GM21526 (cell line): ENCODE measurements around the gene SHANK1.

ENCODE experiments used
- ATAC-seq: cut with Tn5 transposase; IDR thresholded peaks from one replicate; pipeline ENCODE4 v1.9.1; 2021; ENCODE audit warnings: moderate library complexity; ENCODE audit not compliant: unreplicated experiment, low FRiP score

The SHANK1 gene

DNA sequence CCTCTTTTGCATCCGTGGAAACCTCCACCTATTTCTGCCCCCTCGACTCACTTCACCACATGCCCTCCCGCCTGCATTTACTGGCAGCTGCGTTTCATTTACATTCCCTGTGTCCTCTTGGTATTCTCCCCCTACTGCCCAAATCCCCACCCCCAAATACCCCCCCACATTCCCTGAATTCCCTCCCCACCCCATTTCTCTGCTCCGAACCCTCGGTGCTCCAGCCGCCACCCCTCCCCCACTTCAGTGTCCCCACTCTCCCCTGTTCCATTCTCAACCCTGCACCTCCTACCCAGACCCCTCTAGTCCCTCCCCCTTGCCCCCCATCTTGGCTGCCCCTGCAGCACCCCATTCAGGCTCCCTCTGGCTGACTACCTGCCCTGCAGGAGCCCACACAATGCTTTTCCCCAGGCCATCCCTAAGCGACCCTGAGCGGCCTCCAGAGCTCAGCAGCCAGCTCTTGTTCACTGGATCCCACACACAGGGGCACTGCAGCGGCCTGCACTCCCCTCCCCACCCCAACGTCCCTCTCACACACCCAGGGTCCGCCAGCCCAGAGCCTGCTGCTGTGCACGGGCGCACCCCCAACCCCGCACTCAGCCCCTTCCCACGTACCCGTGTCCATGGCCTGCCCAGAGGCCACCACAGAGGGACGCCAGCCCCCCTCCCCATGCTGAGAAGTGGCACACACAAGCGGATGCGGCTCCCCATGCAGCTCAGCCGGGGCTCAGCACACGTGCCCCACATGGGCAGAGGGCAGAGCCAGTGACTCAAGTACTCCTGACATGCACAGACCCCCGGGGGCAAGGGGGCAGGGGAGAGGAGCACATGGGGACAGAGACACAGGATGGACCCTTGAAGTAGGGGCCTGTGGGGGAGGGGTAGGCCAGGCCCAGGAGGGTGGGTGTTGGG lies 26.3 kb downstream of the SHANK1 start:
- ATAC-seq, result no peak

DNA sequence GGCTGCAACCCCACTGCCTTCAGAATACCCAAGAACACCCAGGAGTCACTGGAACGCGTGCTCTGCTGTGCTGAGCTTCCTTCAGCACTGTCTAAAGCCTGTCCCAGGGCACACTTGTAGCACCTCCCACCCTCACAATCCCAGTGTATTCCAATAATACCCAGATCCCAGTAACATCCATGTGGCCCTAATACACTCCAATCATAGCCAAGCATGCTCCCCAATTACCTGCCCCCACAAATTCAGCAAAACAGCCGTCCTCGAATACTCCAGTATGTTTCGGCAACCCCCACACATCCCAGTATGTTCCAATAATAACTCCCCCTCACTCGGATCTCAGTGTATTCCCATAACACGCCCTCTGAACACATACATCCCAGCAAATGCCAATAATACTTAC lies 29.2 kb downstream of the SHANK1 start:
- ATAC-seq, result no peak

DNA sequence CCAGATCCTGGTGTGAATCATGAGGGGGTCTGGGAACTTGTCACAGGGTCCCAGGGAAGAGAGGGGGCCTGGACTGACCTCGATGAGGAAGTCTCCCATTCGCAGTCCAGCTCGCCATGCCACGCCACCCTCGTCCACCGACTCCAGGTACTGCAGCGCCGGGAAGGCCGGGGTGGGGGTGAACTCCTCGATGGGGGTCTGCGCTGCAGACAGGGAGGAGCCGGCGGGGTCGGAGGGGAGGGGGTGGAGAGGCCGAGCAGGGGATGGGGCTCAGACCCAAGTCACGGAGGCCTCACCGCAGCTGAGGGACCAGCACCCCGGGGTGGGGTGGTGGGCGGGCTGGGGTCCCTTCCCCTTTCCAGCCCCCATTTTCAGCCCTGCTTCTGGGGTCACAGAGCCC lies 30.8 kb downstream of the SHANK1 start:
- ATAC-seq, result no peak

DNA sequence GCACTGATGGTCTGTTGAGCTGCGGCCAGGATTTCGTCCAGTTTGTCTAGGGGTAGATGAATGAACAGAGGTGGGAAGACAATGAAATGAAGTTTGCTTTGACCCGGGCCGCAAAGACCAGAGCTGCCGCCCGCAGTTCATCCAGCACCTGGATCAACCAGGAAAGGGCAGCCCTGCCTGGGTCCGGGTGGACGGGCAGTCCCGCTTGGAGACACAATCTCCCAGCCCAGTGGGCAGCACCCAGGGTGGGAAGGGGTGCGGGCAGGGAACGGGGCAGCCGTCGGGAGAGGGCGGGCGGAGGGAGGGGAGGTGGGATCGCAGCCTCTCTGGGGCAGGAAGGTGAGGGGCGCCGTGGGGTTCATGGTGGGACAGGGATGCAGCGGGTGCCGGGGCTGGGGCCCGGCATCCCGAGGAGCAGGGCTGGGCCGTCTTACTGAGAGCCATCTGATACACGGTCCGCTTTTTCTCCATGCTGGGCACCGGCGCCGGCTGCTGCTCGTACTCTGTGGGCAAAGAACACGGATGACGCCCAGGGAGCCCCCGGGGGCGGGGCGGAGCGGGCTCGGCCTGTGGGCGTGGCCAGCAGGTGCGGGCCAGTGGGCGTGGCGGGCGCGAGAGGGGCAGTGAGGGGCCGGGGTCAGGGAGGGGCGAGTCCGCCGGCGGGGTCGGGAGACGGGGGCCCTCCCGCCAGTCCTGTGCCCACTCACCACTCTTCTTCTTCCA lies 33.1 kb downstream of the SHANK1 start:
- ATAC-seq, result no peak

DNA sequence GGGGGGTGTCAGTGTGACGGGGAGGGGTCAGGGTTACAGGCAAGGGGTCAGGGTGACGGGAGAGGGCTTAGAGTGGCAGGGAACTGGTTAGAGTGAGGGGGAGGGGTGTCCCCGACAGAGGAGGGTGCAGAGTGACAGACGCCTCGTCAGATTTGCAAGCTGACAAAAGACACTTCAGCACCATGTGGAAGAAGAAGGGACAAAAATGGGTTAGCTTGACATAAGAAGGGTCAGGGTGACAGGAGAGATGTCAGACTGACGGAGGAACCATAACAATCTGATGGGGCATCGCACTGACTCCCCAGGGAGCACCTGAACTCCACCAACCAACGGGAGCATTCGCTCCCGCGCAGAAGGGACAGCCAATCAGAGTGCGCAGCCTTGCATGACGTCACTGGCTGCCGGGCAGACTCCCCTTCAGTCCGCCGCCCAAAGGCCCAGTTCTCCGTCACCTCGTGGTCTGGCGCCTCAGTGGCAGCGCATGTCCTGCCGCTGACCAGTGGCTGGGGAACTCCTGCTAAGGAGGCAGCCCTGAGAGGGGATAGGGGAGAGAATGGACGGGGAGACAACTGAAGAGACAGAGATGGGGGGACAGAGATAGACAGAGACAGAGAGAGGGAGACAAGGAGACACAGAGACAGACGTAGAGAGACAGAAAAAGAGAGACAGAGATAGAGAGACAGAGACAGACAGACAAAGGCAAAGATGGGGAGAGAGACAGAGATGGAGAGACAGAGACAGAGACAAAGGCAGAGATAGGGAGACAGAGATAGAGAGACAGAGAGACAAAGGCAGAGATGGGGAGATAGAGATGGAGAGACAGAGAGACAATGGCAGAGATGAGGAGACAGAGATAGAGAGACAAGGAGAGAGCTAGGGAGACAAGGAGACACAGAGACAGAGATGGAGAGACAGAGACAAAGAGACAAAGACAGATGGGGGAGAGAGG lies 40.2 kb downstream of the SHANK1 start:
- ATAC-seq, result no peak

DNA sequence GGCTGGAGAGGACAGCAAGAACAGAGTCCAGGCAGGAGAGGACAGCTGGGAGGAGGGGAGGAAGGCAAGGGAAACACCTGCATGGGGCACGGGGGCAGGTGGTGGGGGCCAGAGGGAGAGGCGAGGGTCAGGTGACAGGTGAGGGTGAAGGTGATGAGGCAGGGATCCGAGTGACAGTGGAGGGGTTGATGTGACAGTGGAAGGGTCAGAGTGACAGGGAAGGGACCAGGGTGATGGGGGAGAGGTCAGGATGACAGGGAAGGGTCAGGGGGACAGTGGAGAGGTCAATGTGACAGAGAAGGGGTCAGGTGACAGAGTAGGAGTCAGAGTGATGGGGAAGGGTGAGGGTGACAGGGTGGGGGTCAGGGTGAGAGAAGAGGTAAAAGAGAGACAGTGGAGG lies 41.3 kb downstream of the SHANK1 start:
- ATAC-seq, result no peak

DNA sequence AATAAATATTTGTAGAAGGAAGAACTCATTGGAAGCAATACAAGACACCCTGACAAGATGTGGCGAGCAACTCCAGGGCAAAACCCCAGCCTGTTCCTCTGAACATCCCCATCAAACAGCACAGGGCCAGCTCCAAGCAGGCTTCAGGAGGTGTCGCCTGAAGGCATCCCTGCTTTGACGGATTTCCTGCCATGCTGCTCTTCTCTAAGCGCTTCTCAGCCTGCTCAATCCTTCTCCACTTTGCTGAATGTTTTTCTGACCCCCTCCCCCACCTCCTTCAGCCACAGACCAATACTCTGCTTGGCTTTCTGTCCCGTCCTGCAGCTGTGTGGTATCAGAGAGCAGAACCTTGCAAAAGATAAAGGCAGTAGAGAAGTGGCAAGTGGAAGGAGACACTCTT lies 42.0 kb downstream of the SHANK1 start:
- ATAC-seq, result no peak

DNA sequence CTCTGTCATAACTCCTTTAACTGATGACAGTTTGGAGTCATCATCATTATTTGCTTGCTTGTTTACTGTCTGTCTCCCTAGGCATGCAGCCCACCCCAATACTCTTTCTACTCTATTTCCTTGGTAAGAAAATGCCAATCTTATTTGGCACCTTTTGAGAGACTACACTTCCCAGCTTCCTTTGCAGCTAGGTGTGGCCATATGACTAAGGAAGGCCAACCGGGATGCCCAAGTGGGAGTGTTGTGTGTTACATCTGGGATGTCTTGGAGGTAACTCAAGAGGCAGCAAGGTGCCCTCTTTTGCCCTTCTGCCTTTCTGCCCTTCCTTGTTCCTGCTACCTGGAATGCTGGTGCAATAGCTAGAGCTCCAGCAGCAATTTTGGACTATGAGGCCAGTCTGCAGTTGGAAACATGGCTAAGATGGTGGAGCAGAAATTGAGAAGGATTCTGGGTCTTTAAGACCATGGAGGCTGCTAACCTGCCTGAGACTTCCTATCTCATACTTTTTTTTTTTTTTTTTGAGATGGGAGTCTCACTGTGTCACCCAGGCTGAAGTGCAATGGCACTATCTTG lies 42.9 kb downstream of the SHANK1 start:
- no peak for ATAC-seq

DNA sequence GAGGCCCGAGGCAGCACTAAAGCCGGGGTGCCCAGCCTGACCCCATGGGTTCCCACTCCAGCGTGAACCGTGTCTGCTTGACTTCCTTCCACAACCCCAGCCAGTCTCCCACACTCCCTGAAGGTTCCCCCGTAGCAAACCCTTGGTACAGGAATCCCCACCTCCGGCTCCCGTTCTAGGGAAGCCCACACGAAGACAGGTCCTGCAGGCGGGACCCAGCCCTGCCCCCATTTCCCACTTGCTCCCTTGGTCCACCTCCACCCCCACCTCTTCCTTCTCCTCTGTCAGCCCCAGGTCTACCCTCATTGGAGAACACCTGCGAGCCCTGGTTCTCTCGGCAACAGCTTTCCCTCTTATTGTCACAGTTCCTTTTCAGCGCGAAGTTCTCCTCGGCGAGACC lies 46.5 kb downstream of the SHANK1 start:
- ATAC-seq, result no peak

DNA sequence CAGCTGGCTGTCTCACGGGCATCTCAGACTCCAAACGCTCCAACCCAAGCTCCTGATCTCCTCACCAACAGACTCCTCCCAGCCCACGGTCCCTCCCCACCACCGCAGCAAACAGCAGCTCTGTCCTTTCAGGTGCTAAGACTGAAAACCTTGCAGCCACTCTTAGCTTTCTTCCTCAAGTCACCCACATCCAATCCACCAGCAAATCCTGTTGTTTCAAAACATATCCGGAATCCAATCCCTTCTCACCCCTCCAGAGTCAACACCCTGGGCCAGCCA lies 49.6 kb downstream of the SHANK1 start:
- no peak for ATAC-seq

DNA sequence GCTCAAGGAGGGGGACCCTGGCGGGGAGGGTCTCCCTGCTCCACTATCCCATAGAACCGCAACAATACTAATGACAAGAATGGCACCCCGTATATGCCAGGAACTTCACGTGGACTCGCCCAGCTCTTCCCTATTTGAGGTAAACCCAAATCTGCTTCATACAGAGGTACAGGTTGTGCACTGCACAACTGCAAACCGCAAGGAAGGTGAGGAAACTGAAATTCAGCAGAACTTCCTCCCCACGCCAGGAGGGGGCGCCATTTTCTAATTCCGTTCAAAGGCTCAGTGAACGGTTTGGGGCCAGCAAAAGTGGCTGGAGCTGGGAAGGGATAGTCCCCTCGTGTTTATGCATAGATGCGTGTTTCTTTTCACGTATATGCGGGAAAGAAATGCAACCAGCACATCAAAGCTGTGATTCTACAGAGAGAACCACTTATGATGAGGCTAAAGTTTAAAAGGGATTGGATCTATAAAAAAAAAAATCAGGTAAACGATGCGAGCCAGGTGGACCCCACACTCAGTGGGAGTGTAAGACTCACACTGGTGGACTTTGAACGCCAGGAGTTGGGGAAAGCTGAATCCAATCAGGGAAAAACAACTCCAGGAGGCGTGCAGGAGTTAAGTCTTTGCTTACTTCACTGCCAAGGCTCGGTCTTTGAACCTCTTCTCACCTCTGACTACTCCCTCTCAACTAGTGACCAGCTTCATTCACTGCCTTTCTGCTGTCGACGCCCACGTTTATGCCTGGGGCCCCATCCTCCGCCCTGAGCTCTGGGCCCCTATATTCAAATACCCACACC lies 50.1 kb downstream of the SHANK1 start:
- ATAC-seq, result no peak

DNA sequence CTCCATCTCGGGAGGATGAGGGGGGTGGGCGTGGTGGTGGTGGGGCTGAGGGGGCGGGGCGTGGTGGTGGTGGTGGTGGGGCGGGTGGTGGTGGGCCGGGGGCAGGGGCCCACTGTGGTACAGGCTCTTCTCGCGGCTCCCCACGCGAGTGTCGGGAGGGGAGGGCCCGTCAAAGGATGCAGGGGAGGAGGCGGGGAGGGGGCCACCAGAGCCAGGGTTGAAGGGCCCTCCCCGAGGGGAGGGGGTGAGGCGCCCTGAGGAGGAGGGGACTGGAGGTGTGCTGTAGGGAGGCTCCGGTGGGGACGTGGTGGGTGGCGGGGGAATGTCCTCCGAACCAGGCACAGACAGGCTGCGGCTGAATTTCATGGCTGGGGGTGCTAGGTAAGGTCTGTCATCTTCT lies 50.7 kb downstream of the SHANK1 start:
- no peak for ATAC-seq

DNA sequence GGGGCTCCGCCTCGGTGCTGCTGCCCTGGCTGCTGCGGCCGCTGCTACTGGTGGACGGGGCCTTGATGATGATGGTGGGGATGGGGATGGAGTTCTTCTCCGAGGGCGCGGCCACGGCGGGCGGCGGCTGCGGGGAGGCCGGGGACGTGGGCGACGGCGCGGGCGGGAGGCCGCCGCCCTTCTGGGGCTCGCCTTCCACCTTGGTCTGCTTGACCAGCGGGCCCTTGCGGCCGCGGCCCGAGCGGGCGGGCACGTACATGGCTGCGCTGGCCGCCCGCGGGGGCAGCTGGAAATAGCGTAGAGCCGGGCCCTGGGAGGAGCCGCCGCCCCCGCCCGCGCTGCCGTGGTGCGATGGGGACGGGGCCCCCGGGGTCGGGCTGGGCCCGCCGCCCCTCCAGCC lies 51.2 kb downstream of the SHANK1 start:
- ATAC-seq, result no peak

DNA sequence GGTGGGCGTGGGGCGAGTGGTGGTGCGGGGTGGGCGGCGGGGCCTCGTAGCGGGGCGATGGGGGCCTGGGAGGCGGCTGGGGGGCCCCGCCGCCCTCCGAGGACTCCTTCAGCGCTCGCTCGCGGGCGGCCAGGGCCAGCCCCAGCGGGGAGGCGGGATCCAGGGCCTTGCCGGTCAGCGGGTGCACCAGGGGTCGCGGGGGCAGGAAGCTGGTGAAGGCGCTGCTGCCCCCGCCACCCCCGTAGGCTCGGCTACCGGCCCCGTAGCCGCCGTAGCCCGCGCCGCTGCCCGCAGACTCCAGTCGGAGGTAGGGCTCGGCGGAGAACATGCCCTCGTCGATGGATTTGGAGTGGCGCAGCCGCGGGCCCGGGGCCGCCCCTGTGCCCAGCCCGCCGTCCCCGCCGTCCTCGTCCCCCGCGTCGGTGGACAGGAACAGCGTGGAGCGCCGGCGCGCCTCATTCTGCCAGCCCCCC lies 51.8 kb downstream of the SHANK1 start:
- ATAC-seq, result no peak

DNA sequence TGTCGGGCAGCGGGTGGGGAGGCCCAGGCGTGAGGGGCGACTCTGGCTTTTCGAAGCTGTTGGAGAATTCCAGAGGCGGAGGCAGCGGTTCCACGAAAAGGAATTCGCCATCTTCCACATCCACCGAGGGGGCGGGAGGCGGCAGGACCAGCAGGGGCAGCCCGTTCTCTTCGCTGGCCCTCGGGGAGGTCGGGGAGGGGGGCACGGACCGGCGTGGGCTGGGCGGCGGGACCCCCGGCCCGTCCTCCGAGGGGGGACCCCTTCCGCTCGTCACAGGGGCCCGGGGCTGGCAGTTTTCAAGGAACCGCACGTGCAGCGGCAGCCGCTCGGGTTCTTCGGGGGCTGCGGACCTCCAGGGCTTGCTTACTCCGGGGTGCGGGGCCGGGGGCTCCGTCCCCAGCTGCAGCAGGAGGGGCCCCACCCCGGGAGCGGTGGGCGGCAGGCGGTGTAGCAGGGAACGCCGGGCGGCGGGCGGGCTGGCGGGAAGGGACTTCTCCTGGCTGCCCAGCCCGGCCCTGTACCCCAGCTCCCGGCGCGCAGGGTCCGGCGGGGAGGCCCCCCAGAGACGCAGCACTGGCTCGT lies 52.3 kb downstream of the SHANK1 start:
- no peak for ATAC-seq

DNA sequence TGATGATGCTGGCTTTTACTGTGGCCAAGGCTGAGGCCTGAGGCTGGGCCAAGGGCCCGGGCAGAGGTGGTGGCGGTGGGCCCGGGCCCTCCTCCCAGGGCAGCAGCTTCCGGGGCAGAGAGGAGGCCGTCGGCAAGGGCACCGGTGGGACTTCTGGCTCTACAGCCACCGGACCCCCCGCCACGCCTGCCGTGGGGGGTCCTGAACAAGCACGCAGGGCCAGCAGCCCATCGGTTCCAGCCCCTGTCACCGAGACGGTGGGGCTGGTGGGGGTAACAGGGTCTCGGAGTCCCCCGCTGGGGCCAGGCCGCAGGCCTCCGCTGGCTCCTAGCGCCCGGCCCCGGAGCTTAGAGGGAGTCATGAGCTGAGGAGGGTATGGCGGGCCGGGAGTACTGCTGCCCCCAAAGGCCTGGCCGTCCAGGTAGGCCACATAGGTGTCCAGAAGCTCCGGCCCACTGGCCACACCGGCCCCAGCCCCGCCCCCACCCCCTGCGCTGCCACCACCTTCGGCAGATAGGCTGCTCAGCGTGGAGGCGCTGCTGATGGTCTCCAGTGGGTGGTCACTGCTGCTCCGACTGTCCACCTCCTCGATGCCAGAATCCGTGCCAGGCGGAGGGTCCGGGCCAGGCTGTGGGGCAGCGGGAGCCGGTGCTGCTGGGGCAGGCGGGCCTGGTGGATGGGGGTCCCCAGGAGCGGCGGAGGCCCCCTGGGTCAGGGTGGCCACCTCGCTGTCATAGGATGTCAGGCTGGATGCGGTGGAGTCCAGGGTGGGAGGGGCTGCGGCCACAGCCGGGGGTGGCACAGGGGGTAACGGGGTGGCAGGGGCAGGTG lies 53.0 kb downstream of the SHANK1 start:
- no peak for ATAC-seq

DNA sequence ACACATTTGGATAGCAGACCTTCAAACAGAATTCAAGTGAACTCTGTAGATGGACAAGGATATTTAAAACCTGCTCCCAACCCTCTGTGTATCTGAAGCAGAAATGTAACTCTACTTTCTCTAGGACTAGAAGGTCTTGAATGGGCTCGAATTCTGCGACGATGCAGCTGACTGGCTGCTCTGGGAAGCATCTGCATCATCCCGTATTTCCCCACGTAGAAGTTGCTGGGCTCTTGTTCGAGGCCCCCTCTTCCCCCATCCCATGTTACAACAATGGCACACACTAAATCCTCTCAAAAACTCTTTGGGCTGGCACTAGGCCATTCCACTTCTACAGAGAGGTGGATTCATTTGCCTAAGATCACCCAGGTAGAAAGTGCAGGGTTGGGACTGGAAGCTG lies 55.4 kb downstream of the SHANK1 start:
- ATAC-seq, result no peak

DNA sequence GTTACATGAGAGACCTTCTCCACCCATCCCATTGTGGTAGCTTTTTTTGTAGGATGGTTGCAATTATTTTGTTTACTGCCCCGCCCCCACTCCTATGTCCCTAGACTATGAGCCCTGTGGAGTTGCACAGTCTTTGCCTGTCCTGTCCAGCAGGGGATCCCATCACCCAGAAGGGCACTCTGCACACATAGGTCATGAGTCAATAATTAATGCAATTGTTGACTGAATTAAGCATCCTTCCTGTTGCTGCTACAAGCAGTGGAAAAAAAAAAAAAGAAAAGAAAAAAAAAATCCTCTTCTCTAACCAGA lies 56.2 kb downstream of the SHANK1 start:
- ATAC-seq, result no peak
